Measurements from ENCODE around the gene TRIM51G.
"Not testable (repeated sequence)": the region's sequence is repeated elsewhere in the genome, so short reads cannot be mapped to it uniquely, and the experiment has no call there.

Gene TRIM51G, protein sequence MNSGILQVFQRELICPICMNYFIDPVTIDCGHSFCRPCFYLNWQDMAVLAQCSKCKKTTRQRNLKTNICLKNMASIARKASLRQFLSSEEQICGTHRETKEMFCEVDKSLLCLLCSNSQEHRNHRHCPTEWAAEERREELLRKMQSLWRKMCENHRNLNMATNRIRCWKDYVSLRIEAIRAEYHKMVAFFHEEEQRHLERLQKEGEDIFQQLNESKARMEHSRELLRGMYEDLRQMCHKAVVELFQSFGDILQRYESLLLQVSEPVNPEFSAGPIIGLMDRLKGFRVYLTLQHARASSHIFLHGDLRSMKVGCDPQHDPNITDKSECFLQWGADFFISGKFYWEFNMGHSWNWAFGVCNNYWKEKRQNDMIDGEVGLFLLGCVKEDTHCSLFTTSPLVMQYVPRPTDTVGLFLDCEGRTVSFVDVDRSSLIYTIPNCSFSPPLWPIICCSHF

DNA sequence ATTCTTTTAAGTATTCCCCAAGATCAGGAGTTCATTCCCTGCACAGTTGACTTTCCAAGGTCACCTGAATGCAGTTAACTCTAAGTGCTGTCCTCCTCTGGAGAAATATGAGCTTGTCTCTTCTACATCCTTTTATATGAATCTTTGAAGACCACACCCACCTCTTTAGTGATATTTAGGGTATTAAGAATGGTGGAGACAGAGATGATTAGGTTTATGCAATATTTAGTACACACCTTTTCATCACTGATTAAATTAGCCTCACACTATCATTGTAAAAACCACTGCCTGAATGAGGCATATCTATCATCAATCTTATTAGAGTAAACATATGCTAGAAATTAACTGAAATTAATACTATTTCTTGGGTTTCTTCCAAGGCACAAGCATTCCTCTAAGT is at the start of gene TRIM51G:
Gene TRIM51G, minus strand, starts transcription at position 101 of the 400 bp plus-strand sequence. CDS start 2,190 bp downstream, outside the sequence.
- not testable (repeated sequence) for DNase-seq

DNA sequence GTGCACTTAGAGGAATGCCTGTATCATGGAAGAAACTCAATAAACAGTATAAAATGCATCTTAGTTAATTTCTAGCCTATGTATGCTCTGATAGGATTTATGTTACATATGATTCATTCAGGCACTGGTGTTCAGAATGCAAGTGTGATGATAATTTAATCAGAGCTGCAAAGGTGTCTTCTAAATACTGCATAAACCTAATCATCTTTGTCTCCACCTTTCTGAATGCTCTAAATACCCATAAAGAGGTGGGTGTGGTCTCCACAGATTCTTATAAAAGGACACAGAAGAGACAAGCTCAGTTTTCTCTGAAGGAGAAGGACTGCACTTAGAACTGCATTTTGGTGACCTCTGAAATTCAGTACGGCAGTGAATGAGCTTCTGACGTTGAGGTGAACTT is 44.8 kb upstream of the TRIM51G start, which contains the start of gene TRIM49B:
Gene TRIM49B, plus strand, starts transcription at position 301 of the 400 bp plus-strand sequence. CDS start 2,777 bp downstream, outside the sequence.
- not testable (repeated sequence) for DNase-seq

DNA sequence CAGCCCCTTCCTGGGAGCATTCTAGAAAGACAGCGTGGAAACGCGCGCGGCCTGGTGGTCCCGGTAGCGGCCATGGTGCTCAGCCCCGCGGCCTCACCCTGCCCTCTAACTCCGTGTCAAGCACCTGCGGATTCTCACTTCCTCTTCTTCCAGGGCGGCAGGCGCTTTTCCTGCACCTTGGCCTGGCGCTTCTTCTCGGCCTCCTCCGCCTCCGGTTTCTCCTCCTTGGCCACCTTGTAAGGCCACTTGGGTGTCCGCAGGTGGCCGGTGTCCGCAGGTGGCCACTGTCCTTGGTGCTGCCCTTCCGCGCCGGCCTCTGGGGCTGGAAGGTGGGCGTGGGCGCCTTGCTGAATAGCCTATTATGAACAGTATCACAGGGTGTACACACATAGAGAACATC is 15.1 kb downstream of the TRIM51G start:
- not testable (repeated sequence) for DNase-seq

DNA sequence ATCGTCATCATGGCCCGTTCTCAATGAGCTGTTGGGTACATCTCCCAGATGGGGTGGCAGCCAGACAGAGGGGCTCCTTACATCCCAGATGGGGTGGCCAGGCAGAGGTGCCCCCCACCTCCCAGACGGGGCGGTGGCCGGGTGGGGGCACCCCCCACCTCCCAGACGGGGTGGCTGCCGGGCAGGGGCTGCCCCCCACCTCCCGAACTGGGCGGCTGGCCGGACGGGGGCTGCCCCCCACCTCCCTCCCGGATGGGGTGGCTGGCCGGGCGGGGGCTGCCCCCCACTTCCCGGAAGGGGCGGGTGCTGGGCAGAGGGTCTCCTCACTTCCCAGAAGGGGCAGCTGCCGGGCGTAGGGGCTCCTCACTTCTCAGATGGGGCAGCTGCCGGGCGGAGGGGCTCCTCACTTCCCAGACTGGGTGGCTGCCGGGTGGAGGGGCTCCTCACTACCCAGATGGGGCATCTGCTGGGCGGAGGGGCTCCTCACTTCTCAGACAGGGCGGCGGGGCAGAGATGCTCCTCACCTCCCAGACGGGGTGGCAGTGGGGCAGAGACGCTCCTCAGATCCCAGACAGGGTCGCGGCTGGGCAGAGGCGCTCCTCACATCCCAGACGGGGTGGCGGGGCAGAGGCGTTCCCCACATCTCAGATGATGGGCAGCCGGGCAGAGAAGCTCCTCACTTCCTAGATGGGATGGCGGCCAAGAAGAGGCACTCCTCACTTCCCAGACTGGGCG is 28.2 kb downstream of the TRIM51G start:
- not testable (repeated sequence) for DNase-seq

DNA sequence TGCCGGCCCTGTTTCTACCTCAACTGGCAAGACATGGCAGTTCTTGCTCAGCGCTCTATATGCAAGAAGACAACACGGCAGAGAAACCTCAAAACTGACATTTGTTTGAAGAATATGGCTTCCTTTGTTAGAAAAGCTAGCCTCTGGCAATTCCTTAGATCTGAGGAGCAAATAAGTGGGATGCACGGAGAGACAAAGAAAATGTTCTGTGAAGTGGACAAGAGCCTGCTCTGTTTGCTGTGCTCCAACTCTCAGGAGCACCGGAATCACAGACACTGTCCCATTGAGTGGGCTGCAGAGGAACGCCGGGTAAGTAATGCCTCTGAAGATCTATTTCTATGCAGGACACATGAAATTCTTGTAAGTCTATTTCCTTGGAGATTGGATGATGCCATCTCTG is 37.9 kb downstream of the TRIM51G start:
- DNase-seq, result not testable (repeated sequence)

Measured in cerebellar nuclear complex (tissue), 1 donor.